Measurements from ENCODE around the gene OGT. TPM values are rescaled to one million over a fixed set of nuclear protein-coding genes. Genes with fewer than 3 reads are reported as not detected.
"Not testable (repeated sequence)": the region's sequence is repeated elsewhere in the genome, so short reads cannot be mapped to it uniquely, and the experiment has no call there.

OGT gene
- polyA plus RNA-seq (ENCODE audit: insufficient read depth in 1 of 5, insufficient read length in 5 of 5, low replicate concordance in 1 of 5), result 100 to 1,000 TPM; 174 to 344 (median 305) TPM
- long read RNA-seq, donor 1, full-length matches to known transcripts, result 6 of 387 reads
- long read RNA-seq, donor 1, partial matches to known transcripts, result 381 of 387 reads
- long read RNA-seq, donor 1, other reads (novel, unspliced or antisense), result 0 of 387 reads
- long read RNA-seq, donor 2, full-length matches to known transcripts, result 3 of 21 reads
- long read RNA-seq, donor 2, partial matches to known transcripts, result 18 of 21 reads
- long read RNA-seq, donor 2, other reads (novel, unspliced or antisense), result 0 of 21 reads
- long read RNA-seq, donor 3, full-length matches to known transcripts, result 4 of 519 reads
- long read RNA-seq, donor 3, partial matches to known transcripts, result 515 of 519 reads
- long read RNA-seq, donor 3, other reads (novel, unspliced or antisense), result 0 of 519 reads
- long read RNA-seq, donor 4, full-length matches to known transcripts, result 4 of 41 reads
- long read RNA-seq, donor 4, partial matches to known transcripts, result 37 of 41 reads
- long read RNA-seq, donor 4, other reads (novel, unspliced or antisense), result 0 of 41 reads
- long read RNA-seq, donor 5, full-length matches to known transcripts, result 1 of 656 reads
- long read RNA-seq, donor 5, partial matches to known transcripts, result 655 of 656 reads
- long read RNA-seq, donor 5, other reads (novel, unspliced or antisense), result 0 of 656 reads
- long read RNA-seq, donor 6, full-length matches to known transcripts, result 7 of 603 reads
- long read RNA-seq, donor 6, partial matches to known transcripts, result 596 of 603 reads
- long read RNA-seq, donor 6, other reads (novel, unspliced or antisense), result 0 of 603 reads
- long read RNA-seq, donor 7, full-length matches to known transcripts, result 5 of 286 reads
- long read RNA-seq, donor 7, partial matches to known transcripts, result 281 of 286 reads
- long read RNA-seq, donor 7, other reads (novel, unspliced or antisense), result 0 of 286 reads
- long read RNA-seq, donor 8, full-length matches to known transcripts, result 1 of 23 reads
- long read RNA-seq, donor 8, partial matches to known transcripts, result 22 of 23 reads
- long read RNA-seq, donor 8, other reads (novel, unspliced or antisense), result 0 of 23 reads

GRCh38 chrX:71532753-71533425 is at the start of gene OGT:
Gene OGT, plus strand, starts transcription at chrX:71533104. Its CDS starts 196 bp downstream, at chrX:71533300.
- DNase-seq, result peak; percentile 91 to 92

- no peak for DNase-seq
Measured at GRCh38 chrX:71487814-71488213, 45.1 kb upstream of the OGT start.

- DNase-seq, result no peak
Measured at GRCh38 chrX:71489540-71489939, 43.4 kb upstream of the OGT start.

- peak; percentile 15 to 18 for DNase-seq
Measured at GRCh38 chrX:71492231-71493065, 40.5 kb upstream of the OGT start.

GRCh38 chrX:71493111-71493613 is 39.7 kb upstream of the OGT start:
- peak; percentile 35 to 36 for DNase-seq

GRCh38 chrX:71495979-71496378 is 36.9 kb upstream of the OGT start:
- not testable (repeated sequence) for DNase-seq

GRCh38 chrX:71496476-71496875 is 36.4 kb upstream of the OGT start:
- DNase-seq, result no peak

- DNase-seq, result not testable (repeated sequence)
Measured at GRCh38 chrX:71502080-71502479, 30.8 kb upstream of the OGT start.

GRCh38 chrX:71504346-71504745 is 28.6 kb upstream of the OGT start:
- no peak for DNase-seq

- no peak for DNase-seq
Measured at GRCh38 chrX:71509289-71509688, 23.6 kb upstream of the OGT start.

GRCh38 chrX:71510161-71510560 is 22.7 kb upstream of the OGT start:
- no peak for DNase-seq

GRCh38 chrX:71513731-71514130 is 19.2 kb upstream of the OGT start:
- not testable (repeated sequence) for DNase-seq

GRCh38 chrX:71514367-71515037 is 18.4 kb upstream of the OGT start:
- DNase-seq, result no peak

- DNase-seq, result no peak
Measured at GRCh38 chrX:71515038-71515396, 17.9 kb upstream of the OGT start.

- no peak for DNase-seq
Measured at GRCh38 chrX:71525316-71525715, 7.6 kb upstream of the OGT start.

- no peak for DNase-seq
Measured at GRCh38 chrX:71532078-71532752, 689 bp upstream of the OGT start.

GRCh38 chrX:71533516-71533850 is 579 bp downstream of the OGT start:
- DNase-seq, result no peak

GRCh38 chrX:71533851-71534561 is 1.1 kb downstream of the OGT start:
- peak; percentile 39 to 42 for DNase-seq
